Mucosa of descending colon (tissue), 3 donors: ENCODE measurements around the gene CDH7. TPM values are rescaled to one million over a fixed set of nuclear protein-coding genes. Genes with fewer than 3 reads are reported as not detected.

Source experiments
- ATAC-seq: fragments of 200-7000 bp; cut with Tn5 transposase; one replicate; pipeline ENCODE4 v1.9.1; 2020; ENCODE audit warnings: mild to moderate bottlenecking, moderate library complexity
- DNase-seq, 3 donors: peaks; one replicate each; pipeline ENCODE4 v3.0.0-alpha.2; 2020
- H3K36me3 ChIP-seq: fragments of 200-600 bp; one replicate; pipeline ENCODE4 v1.8.0; 2021; ENCODE audit warnings: low read depth, mild to moderate bottlenecking
- H3K4me1 ChIP-seq: fragments of 200-600 bp; one replicate; pipeline ENCODE4 v1.8.0; 2021; ENCODE audit warnings: low read depth, mild to moderate bottlenecking
- H3K4me3 ChIP-seq: fragments of 200-600 bp; one replicate; pipeline ENCODE4 v1.8.0; 2021; ENCODE audit warnings: mild to moderate bottlenecking
- H3K9me3 ChIP-seq: fragments of 200-600 bp; one replicate; pipeline ENCODE4 v1.8.0; 2021; ENCODE audit warnings: mild to moderate bottlenecking
- CTCF ChIP-seq: fragments of 200-600 bp; IDR thresholded peaks from one replicate; pipeline ENCODE4 v1.8.0; 2022; ENCODE audit warnings: antibody characterized with exemption, mild to moderate bottlenecking
- intact Hi-C, 2 donors: fragments of 100-400 bp; cut with DNase I in 1 of 2; cut with micrococcal nuclease in 1 of 2; formaldehyde crosslinking; loops; one replicate each; pipeline versions ENCODE4 v1.11.0 to v1.11.1; 2022; cut with DNase I, micrococcal nuclease
- total RNA-seq, 3 donors: library from RNA; stranded (reverse); fragmentation: NEBNext Ultra II Directional in 2 of 3; extraction: Animal tissue kit (Norgen Biotek cat#: 25700) in 2 of 3; gene quantifications; one replicate each; pipeline versions ENCODE4 v1.2.1 to v1.2.4, GENCODE V29; 2021 to 2023
- donor health status: DM: no; HTN: no; CAD: no; lungs with moderate emphysema.
- donor health status: DM: no; HTN: no; CAD: no.
- donor health status: DM: no; HTN: yes; CAD: no.

The CDH7 gene
- total RNA-seq, 3 donors from 2014 or later: not detected

DNA sequence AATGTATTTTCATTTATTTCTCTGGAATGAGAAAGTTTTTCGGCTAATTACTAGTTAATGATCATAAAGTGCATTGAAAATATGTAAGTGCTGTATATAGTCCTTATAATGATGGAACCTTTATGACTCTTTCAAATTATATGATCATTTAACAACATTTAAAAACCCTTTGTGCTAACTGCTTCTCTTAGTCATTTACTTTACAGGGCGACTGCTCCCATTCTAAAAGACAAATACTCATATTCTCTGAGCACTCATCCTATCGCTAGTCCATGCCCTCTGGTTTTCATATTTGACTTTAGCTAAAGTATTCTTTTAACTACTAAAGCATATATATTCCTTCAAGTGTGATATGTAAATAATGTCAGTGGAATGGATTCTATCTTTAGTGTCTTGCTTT lies 168.2 kb downstream of the CDH7 start:
- H3K4me3 ChIP-seq: no peak overlapping the region
- ATAC-seq (peak; percentile 62), DNase-seq (no peak)
- no peaks in the 10 kb centered on the region for H3K36me3 ChIP-seq
- H3K4me1 ChIP-seq: no peaks in the 10 kb centered on the region
- H3K9me3 ChIP-seq: no peaks in the 10 kb centered on the region
- intact Hi-C loops: no loop called here
- no peak for TF ChIP-seq CTCF

GRCh38 chr18:65919663-65920062 lies 168.9 kb downstream of the CDH7 start:
- Histone ChIP-seq H3K4me1 (no peaks in the 10 kb centered on the region), H3K36me3 (no peaks in the 10 kb centered on the region), H3K4me3 (no peak overlapping the region), H3K9me3 (no peaks in the 10 kb centered on the region)
- intact Hi-C loops: no loop called here
- DNase-seq: no peak
- no peak for ATAC-seq
- TF ChIP-seq CTCF: no peak

DNA sequence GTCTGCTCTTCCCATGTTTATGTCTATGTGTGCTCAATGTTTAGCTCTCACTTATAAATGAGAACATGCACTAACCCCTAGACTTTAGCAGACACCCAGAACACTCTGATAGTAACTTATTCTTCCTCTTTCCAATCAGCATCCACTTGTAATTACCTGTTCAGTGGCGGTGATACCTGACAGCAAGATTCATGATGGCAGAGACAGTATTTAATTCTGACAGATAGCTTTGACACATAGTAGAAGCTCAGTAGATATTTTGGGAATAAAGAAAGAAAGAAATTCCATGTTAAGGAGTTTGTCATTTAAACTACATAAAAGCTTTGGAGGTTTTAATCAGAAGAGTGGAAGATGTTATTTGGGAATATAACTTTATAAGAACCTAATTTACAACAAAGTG lies 171.3 kb downstream of the CDH7 start:
- no peak for DNase-seq

GRCh38 chr18:65924904-65925303 lies 174.1 kb downstream of the CDH7 start:
- no peaks in the 10 kb centered on the region for H3K4me1 ChIP-seq
- H3K9me3 ChIP-seq: no peaks in the 10 kb centered on the region
- no peak for TF ChIP-seq CTCF
- no peak overlapping the region for H3K4me3 ChIP-seq
- no peaks in the 10 kb centered on the region for H3K36me3 ChIP-seq
- ATAC-seq (peak; percentile 55), DNase-seq (no peak)
- intact Hi-C loops: no loop called here

More for the DNA sequence above, 171.3 kb downstream of the CDH7 start:
- no peaks in the 10 kb centered on the region for H3K4me1 ChIP-seq
- ATAC-seq: no peak
- intact Hi-C loops: no loop called here
- TF ChIP-seq CTCF: no peak
- H3K4me3 ChIP-seq: no peak overlapping the region
- no peaks in the 10 kb centered on the region for H3K36me3 ChIP-seq
- H3K9me3 ChIP-seq: no peaks in the 10 kb centered on the region

- Histone ChIP-seq H3K36me3 (no peaks in the 10 kb centered on the region), H3K4me1 (no peaks in the 10 kb centered on the region), H3K4me3 (no peak overlapping the region), H3K9me3 (no peaks in the 10 kb centered on the region)
- TF ChIP-seq CTCF: no peak
- DNase-seq (no peak), ATAC-seq (peak; percentile 83)
- intact Hi-C loops: no loop called here
These were observed 184.1 kb downstream of the CDH7 start for GRCh38 chr18:65934874-65935273.

DNA sequence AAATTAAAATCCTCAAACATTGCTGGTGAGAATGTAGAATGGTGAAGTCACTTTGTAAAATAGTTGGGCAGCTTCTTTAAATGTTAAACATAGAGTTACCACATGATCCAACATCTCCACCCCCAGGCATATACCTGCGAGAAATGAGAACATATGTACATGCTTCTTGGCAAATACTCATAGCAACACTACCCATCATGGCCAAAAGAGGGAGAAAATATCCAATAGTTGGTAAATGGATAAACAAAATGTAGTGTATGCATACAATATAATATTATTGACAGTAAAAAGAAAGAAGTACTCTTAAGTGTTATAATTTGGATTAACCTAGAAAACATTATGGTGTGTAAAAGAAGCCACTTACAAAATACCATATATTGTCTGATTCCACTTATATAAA lies 185.9 kb downstream of the CDH7 start:
- Histone ChIP-seq H3K4me3 (no peak overlapping the region), H3K9me3 (no peaks in the 10 kb centered on the region), H3K4me1 (no peaks in the 10 kb centered on the region), H3K36me3 (no peaks in the 10 kb centered on the region)
- DNase-seq (no peak), ATAC-seq (no peak)
- no peak for TF ChIP-seq CTCF
- intact Hi-C loops: no loop called here
